Ovary (tissue), 9 donors: ENCODE results near the gene NBEAL2. TPM values are rescaled to one million over a fixed set of nuclear protein-coding genes. Genes with fewer than 3 reads are reported as not detected.

Source experiments
- DNase-seq, 5 donors: peaks; one replicate each; pipeline ENCODE4 v3.0.0-alpha.2; 2019 to 2020
- H3K27ac ChIP-seq, 2 donors: fragments of 200-600 bp; one replicate each; pipeline versions ENCODE4 v1.5.1 to v1.8.0; 2019 to 2022
- H3K27me3 ChIP-seq: fragments of 200-600 bp; one replicate; pipeline ENCODE4 v1.8.0; 2022
- H3K36me3 ChIP-seq: fragments of 200-600 bp; sonication (generic); one replicate; pipeline ENCODE4 v1.5.1; 2019
- H3K4me1 ChIP-seq: one replicate; pipeline ENCODE4 v1.8.1; 2013; ENCODE audit warnings: mild to moderate bottlenecking, moderate library complexity; ENCODE audit not compliant: insufficient read depth
- H3K4me3 ChIP-seq: fragments of 200-600 bp; sonication (generic); one replicate; pipeline ENCODE4 v1.5.1; 2017
- H3K9me3 ChIP-seq, 2 donors: fragments of 200-600 bp in 1 of 2; sonication (generic) in 1 of 2; one replicate each; pipeline versions ENCODE4 v1.5.1 to v1.8.1; 2013 to 2019; ENCODE audit warnings: mild to moderate bottlenecking in 1 of 2, moderate library complexity in 1 of 2
- CTCF ChIP-seq, 3 donors: fragments of 450-650 bp in 2 of 3; fragments of 200-600 bp in 1 of 3; IDR thresholded peaks; one replicate each; pipeline versions ENCODE4 v1.5.1 to v1.8.0; 2016 to 2022; ENCODE audit warnings: antibody characterized with exemption in 3 of 3, mild to moderate bottlenecking in 1 of 3
- EP300 ChIP-seq: sonication (generic); formaldehyde crosslinking; IDR thresholded peaks from one replicate; pipeline ENCODE4 v1.6.1; 2017; ENCODE audit warnings: antibody characterized with exemption
- POLR2A ChIP-seq: fragments of 450-650 bp; IDR thresholded peaks from one replicate; pipeline ENCODE4 v1.6.1; 2017; ENCODE audit warnings: antibody characterized with exemption, mild to moderate bottlenecking, moderate library complexity
- WGBS, 3 donors: extraction: QIAGEN DNeasy Blood & Tissue Kit in 1 of 3; methylation state at CpG; one replicate each; pipeline versions ENCODE4 v1.1.5 to v1.1.7; 2013 to 2017; 5-methylcytosine and 5-hydroxymethylcytosine counted together
- intact Hi-C, 4 donors: fragments of 100-400 bp; cut with DNase I; formaldehyde crosslinking; loops; one replicate each; pipeline versions ENCODE4 v1.11.0 to v1.15.1; 2022 to 2023
- polyA plus RNA-seq, 2 donors: library from polyadenylated mRNA; stranded (reverse); fragments of 200-250 nt in 1 of 2; fragments of 350-450 nt in 1 of 2; fragmentation: Illumina TruSeq in 1 of 2; extraction: RNeasy Lipid Tissue Mini Kit (QIAGEN cat#74804) in 1 of 2; gene quantifications; one replicate each; pipeline ENCODE4 v1.2.3, GENCODE V29; 2013 to 2014
- total RNA-seq, 7 donors: library from RNA; depleted of rRNA in 2 of 7; stranded (reverse); fragments of >200 nt in 2 of 7; fragmentation: NEBNext Ultra II Directional in 3 of 7; extraction: Animal tissue kit (Norgen Biotek cat#: 25700) in 3 of 7; gene quantifications; one replicate each; pipeline versions ENCODE4 v1.1.0 to v1.2.4, GENCODE V29; 2016 to 2023
- donor health status: DM: no; HTN: no; CAD: no; lungs with moderate emphysema.
- donor health status: DM: no; HTN: no; CAD: no.
- donor health status: Bipolar disorder and iron deficiency.
- donor health status: DM: yes; HTN: yes; CAD: no.
- donor health status: DM: no; HTN: no; CAD: no.
- donor health status: DM: yes; HTN: yes; CAD: no.

The NBEAL2 gene
- total and polyA plus RNA-seq, 9 donors: 3.4 to 19.1 (median 13.7) TPM

GRCh38 chr3:46971151-46971550 lies 8.3 kb upstream of the NBEAL2 start:
- H3K9me3 ChIP-seq: no peaks in the 10 kb centered on the region
- H3K4me3 ChIP-seq: no peak overlapping the region
- H3K27me3 ChIP-seq: no peaks in the 10 kb centered on the region
- TF ChIP-seq EP300 (no peak), POLR2A (no peak), CTCF (IDR thresholded peaks at IDR 0.05) (no peak)
- whole genome bisulfite sequencing, 3 donors: 38 to 48% (median 40%) methylated on average over 6 of the region's 6 CpGs
- H3K4me1 ChIP-seq: peaks cover 26% of the 10 kb centered on the region
- no peaks in the 10 kb centered on the region for H3K36me3 ChIP-seq
- intact Hi-C loops: no loop called here
- H3K27ac ChIP-seq: no peak overlapping the region
- peak in 1 of 5 donors; percentile 23 for DNase-seq

- no peaks in the 10 kb centered on the region for H3K36me3 ChIP-seq
- intact Hi-C loops: no loop called here
- H3K4me3 ChIP-seq: no peak overlapping the region
- 82 to 95% (median 84%) methylated on average over 1 of the region's 1 CpG for WGBS, 3 donors
- TF ChIP-seq CTCF (IDR thresholded peaks at IDR 0.05): no peak
- no peak for TF ChIP-seq EP300
- TF ChIP-seq POLR2A: no peak
- DNase-seq: no peak
- no peaks in the 10 kb centered on the region for H3K9me3 ChIP-seq
- no peak overlapping the region for H3K27ac ChIP-seq
- peaks cover 26% of the 10 kb centered on the region for H3K4me1 ChIP-seq
- no peaks in the 10 kb centered on the region for H3K27me3 ChIP-seq
Measured at GRCh38 chr3:46971742-46972141, 7.7 kb upstream of the NBEAL2 start.

- no peak for TF ChIP-seq EP300
- TF ChIP-seq POLR2A: no peak
- no peak for TF ChIP-seq CTCF (IDR thresholded peaks at IDR 0.05)
- Histone ChIP-seq H3K9me3 (no peaks in the 10 kb centered on the region), H3K36me3 (no peaks in the 10 kb centered on the region), H3K4me3 (no peak overlapping the region), H3K4me1 (peaks cover 24% of the 10 kb centered on the region), H3K27me3 (no peaks in the 10 kb centered on the region), H3K27ac (no peak overlapping the region)
- WGBS, 3 donors: 82 to 91% (median 88%) methylated on average over 2 of the region's 2 CpGs
- intact Hi-C loops: no loop called here
- DNase-seq: no peak
Measured at GRCh38 chr3:46972396-46972795, 7.1 kb upstream of the NBEAL2 start.

- TF ChIP-seq POLR2A (no peak), CTCF (IDR thresholded peaks at IDR 0.05) (no peak), EP300 (no peak)
- no peaks in the 10 kb centered on the region for H3K9me3 ChIP-seq
- no peak for DNase-seq
- no peak overlapping the region for H3K27ac ChIP-seq
- no peaks in the 10 kb centered on the region for H3K36me3 ChIP-seq
- intact Hi-C loops: loop anchor here in 1 of 4 donors (5.0 kb wide), 1 partner anchor 37 kb away; no protein-coding TSS in a partner anchor
- 75 to 81% (median 78%) methylated on average over 9 of the region's 9 CpGs for WGBS, 3 donors
- H3K27me3 ChIP-seq: no peaks in the 10 kb centered on the region
- no peak overlapping the region for H3K4me3 ChIP-seq
- H3K4me1 ChIP-seq: peaks cover 17% of the 10 kb centered on the region
Measured at GRCh38 chr3:46974421-46975171, 4.9 kb upstream of the NBEAL2 start.
